Measurements from ENCODE around the gene KRT17.
"Not testable (repeated sequence)": the region's sequence is repeated elsewhere in the genome, so short reads cannot be mapped to it uniquely, and the experiment has no call there.

GRCh38 chr17:41640596-41640995, 16.2 kb upstream of the KRT17 start:
- not testable (repeated sequence) for TF ChIP-seq POLR2A, CTCF (IDR thresholded peaks at IDR 0.05)

Measured in adrenal gland (tissue), 5 donors.